Measurements from ENCODE around the gene CCN2.

GRCh38 chr6:131982740-131983259, 31.6 kb upstream of the CCN2 start:
- TF ChIP-seq CTCF (IDR thresholded peaks at IDR 0.05; ENCODE audit: low read length) = no peak
- TF ChIP-seq EZH2 (IDR thresholded peaks at IDR 0.05; ENCODE audit: borderline replicate concordance, low read length) = no peak
